Measurements from ENCODE around the gene SHMT2.

- TF ChIP-seq POLR2AphosphoS5 (IDR thresholded peaks at IDR 0.05; ENCODE audit: low read depth, low read length) (no peak), CTCF (IDR thresholded peaks at IDR 0.05) (no peak), REST (IDR thresholded peaks at IDR 0.05; ENCODE audit: insufficient read depth in 1 of 2, low read depth in 2 of 2, low read length in 1 of 2) (no peak), SIN3A (IDR thresholded peaks at IDR 0.05; ENCODE audit: borderline replicate concordance, insufficient read depth, low read depth, low read length) (no peak), TCF7L2 (IDR thresholded peaks at IDR 0.05; ENCODE audit: low read depth, low read length) (no peak)
These were observed 21.0 kb downstream of the SHMT2 start for GRCh38 chr12:57250541-57250940.

Data from Panc1 (cell line).